CD14-positive monocyte (primary cell): ENCODE results near the gene ZC3H13. TPM values are rescaled to one million over a fixed set of nuclear protein-coding genes. Genes with fewer than 3 reads are reported as not detected.
A peak's percentile ranks its signal among the peaks of the same experiment; 100 is the strongest.

Experiments used
- DNase-seq, 3 donors: peaks; one replicate each; pipeline ENCODE4 v3.0.0-alpha.2; 2011 to 2022
- H2AFZ ChIP-seq: 2 replicates; pipeline ENCODE4 v1.6.0; 2012; ENCODE audit warnings: mild to moderate bottlenecking, low read depth, low read length, inconsistent platforms; ENCODE audit not compliant: insufficient read depth, poor library complexity, severe bottlenecking
- H3K27ac ChIP-seq, 2 donors: 1 replicate in 1 of 2; 2 replicates in 1 of 2; pipeline ENCODE4 v1.5.1; 2012 to 2013; ENCODE audit warnings: low read length in 2 of 2, control low read depth in 1 of 2, inconsistent platforms in 1 of 2, low read depth in 1 of 2, mild to moderate bottlenecking in 1 of 2
- H3K27me3 ChIP-seq, 2 donors: one replicate each; pipeline versions ENCODE4 v1.6.0 to v1.6.1; 2011 to 2013; ENCODE audit warnings: low read length in 2 of 2; ENCODE audit not compliant: control insufficient read depth in 2 of 2, insufficient read depth in 2 of 2
- H3K36me3 ChIP-seq, 2 donors: replicated peaks in 1 of 2; 1 replicate in 1 of 2; 2 replicates in 1 of 2; pipeline versions ENCODE4 v1.5.1 to v1.6.1; 2012 to 2013; ENCODE audit warnings: low read length in 2 of 2, control low read depth in 1 of 2, inconsistent platforms in 1 of 2, mild to moderate bottlenecking in 1 of 2; ENCODE audit not compliant: insufficient read depth in 2 of 2, control insufficient read depth in 1 of 2
- H3K4me1 ChIP-seq, 2 donors: 1 replicate in 1 of 2; 2 replicates in 1 of 2; pipeline versions ENCODE4 v1.5.1 to v1.6.1; 2012 to 2013; ENCODE audit warnings: low read length in 2 of 2, control low read depth in 1 of 2, inconsistent platforms in 1 of 2, mild to moderate bottlenecking in 1 of 2, moderate library complexity in 1 of 2; ENCODE audit not compliant: insufficient read depth in 2 of 2, control insufficient read depth in 1 of 2
- H3K4me2 ChIP-seq: replicated peaks from 2 replicates; pipeline ENCODE3; 2012; ENCODE audit warnings: low read length, moderate library complexity, mild to moderate bottlenecking; ENCODE audit not compliant: poor library complexity, severe bottlenecking; ENCODE audit errors: extremely low read depth
- H3K4me3 ChIP-seq, 3 experiments: fragments of 200-600 bp in 1 of 3; sonication (generic) in 1 of 3; replicated peaks in 1 of 3; 1 replicate in 2 of 3; 2 replicates in 1 of 3; pipeline ENCODE4 v1.5.1; 2011 to 2013; ENCODE audit warnings: low read length in 3 of 3, mild to moderate bottlenecking in 3 of 3, control low read depth in 2 of 3, low read depth in 2 of 3, inconsistent platforms in 1 of 3, moderate library complexity in 1 of 3
- H3K79me2 ChIP-seq: 2 replicates; pipeline ENCODE4 v1.6.0; 2012; ENCODE audit warnings: mild to moderate bottlenecking, control low read depth, inconsistent platforms, low read length, moderate library complexity; ENCODE audit not compliant: insufficient read depth
- H3K9ac ChIP-seq: 2 replicates; pipeline ENCODE4 v1.6.0; 2017; ENCODE audit warnings: low read length, mild to moderate bottlenecking; ENCODE audit not compliant: insufficient read depth, poor library complexity, severe bottlenecking
- H3K9me3 ChIP-seq, 2 donors: replicated peaks in 1 of 2; 1 replicate in 1 of 2; 2 replicates in 1 of 2; pipeline versions ENCODE4 v1.5.1 to v1.6.1; 2012 to 2013; ENCODE audit warnings: low read length in 2 of 2, control low read depth in 1 of 2; ENCODE audit not compliant: control insufficient read depth in 1 of 2, insufficient read depth in 1 of 2
- H4K20me1 ChIP-seq: 2 replicates; pipeline ENCODE4 v1.6.0; 2012; ENCODE audit warnings: mild to moderate bottlenecking, low read length, control low read depth, moderate library complexity; ENCODE audit not compliant: insufficient read depth
- H3K27ac Mint-ChIP-seq, 7 donors: one replicate each; pipeline ENCODE4 v1.8.0; 2020; ENCODE audit warnings: mild to moderate bottlenecking in 7 of 7, mixed read lengths in 7 of 7, moderate library complexity in 6 of 7, inconsistent platforms in 2 of 7
- H3K27me3 Mint-ChIP-seq, 3 donors: one replicate each; pipeline ENCODE4 v1.8.0; 2021 to 2022; ENCODE audit warnings: low read depth in 3 of 3, mild to moderate bottlenecking in 3 of 3, mixed read lengths in 3 of 3, moderate library complexity in 3 of 3, inconsistent platforms in 1 of 3
- H3K36me3 Mint-ChIP-seq, 2 donors: one replicate each; pipeline ENCODE4 v1.8.0; 2020; ENCODE audit warnings: mixed read lengths in 2 of 2, inconsistent platforms in 1 of 2, mild to moderate bottlenecking in 1 of 2
- H3K4me1 Mint-ChIP-seq: one replicate; pipeline ENCODE4 v1.8.0; 2020; ENCODE audit warnings: mild to moderate bottlenecking, mixed read lengths
- H3K4me3 Mint-ChIP-seq, 2 donors: one replicate each; pipeline ENCODE4 v1.8.0; 2020; ENCODE audit warnings: mild to moderate bottlenecking in 2 of 2, mixed read lengths in 2 of 2, moderate library complexity in 1 of 2
- H3K9me3 Mint-ChIP-seq, 7 donors: one replicate each; pipeline ENCODE4 v1.8.0; 2020 to 2022; ENCODE audit warnings: mixed read lengths in 7 of 7, mild to moderate bottlenecking in 6 of 7, moderate library complexity in 6 of 7, inconsistent platforms in 2 of 7
- WGBS: methylation state at CpG from one replicate; pipeline ENCODE4 v1.1.5; 2013; ENCODE audit warnings: missing lambda C conversion rate; ENCODE audit not compliant: insufficient coverage; 5-methylcytosine and 5-hydroxymethylcytosine counted together
- intact Hi-C, 2 donors: fragments of 100-400 bp; cut with micrococcal nuclease; formaldehyde crosslinking; loops; one replicate each; pipeline versions ENCODE4 v1.15.0 to v1.15.1; 2023
- polyA plus RNA-seq, 3 donors: library from polyadenylated mRNA; depleted of rRNA in 1 of 3; unstranded in 2 of 3; stranded (reverse) in 1 of 3; fragments of 300-500 nt in 2 of 3; fragments of >200 nt in 1 of 3; fragmentation: Illumina TruSeq in 2 of 3; gene quantifications; 1 replicate in 2 of 3; 2 replicates in 1 of 3; pipeline ENCODE4 v1.2.3, GENCODE V29; 2012 to 2021
- TF ChIP-seq, protein P1 (sequence below): fragments of 200-600 bp; IDR thresholded peaks from one replicate; pipeline ENCODE4 v1.8.0; 2022; ENCODE audit warnings: antibody characterized with exemption, mild to moderate bottlenecking

The ZC3H13 gene
- polyA plus RNA-seq, 3 donors, result 5.3 to 22.2 (median 9.7) TPM

DNA sequence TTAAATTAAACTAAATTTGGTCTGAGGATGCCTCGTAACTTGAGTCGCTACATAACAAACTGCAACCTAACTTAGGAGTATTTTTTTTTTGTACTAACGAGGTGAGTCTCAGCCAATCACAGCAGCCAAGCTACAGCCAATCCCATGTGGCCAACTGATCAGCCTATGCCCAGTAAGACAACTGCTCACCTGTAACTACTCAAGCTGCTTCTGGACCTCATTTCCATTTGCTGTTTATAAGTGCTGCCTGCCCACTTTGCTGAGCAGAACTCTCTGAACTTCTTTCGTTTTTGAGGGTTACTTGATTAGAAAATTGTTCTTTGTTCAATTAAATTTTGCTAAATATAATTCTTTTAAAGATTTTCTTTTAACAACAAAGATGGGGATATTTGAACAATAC, 48.5 kb upstream of the ZC3H13 start:
- DNase-seq, result no peak
- Histone ChIP-seq H3K36me3 (no peaks in the 10 kb centered on the region), H3K4me2 (peak overlapping the region; percentile 37), H4K20me1 (no peaks in the 10 kb centered on the region), H3K9me3 (no peaks in the 10 kb centered on the region), H3K79me2 (no peaks in the 10 kb centered on the region), H3K27me3 (no peaks in the 10 kb centered on the region), H3K4me3 (no peak overlapping the region), H2AFZ (no peak overlapping the region), H3K4me1 (peaks cover 26 to 31% of the 10 kb centered on the region in 2 donors), H3K27ac (no peak overlapping the region), H3K9ac (no peak overlapping the region)
- Mint-ChIP-seq H3K27me3 (peaks cover 0 to 2% (median 1%) of the 10 kb centered on the region in 3 donors), H3K4me3 (no peak overlapping the region), H3K9me3 (peaks cover 0 to 2% (median 0%) of the 10 kb centered on the region in 7 donors), H3K27ac (peak overlapping the region in 1 of 7 donors; percentile 38), H3K36me3 (no peaks in the 10 kb centered on the region), H3K4me1 (peaks cover 33% of the 10 kb centered on the region)
- TF ChIP-seq, protein P1, sequence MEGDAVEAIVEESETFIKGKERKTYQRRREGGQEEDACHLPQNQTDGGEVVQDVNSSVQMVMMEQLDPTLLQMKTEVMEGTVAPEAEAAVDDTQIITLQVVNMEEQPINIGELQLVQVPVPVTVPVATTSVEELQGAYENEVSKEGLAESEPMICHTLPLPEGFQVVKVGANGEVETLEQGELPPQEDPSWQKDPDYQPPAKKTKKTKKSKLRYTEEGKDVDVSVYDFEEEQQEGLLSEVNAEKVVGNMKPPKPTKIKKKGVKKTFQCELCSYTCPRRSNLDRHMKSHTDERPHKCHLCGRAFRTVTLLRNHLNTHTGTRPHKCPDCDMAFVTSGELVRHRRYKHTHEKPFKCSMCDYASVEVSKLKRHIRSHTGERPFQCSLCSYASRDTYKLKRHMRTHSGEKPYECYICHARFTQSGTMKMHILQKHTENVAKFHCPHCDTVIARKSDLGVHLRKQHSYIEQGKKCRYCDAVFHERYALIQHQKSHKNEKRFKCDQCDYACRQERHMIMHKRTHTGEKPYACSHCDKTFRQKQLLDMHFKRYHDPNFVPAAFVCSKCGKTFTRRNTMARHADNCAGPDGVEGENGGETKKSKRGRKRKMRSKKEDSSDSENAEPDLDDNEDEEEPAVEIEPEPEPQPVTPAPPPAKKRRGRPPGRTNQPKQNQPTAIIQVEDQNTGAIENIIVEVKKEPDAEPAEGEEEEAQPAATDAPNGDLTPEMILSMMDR, result no peak
- intact Hi-C loops, result no loop called here
- 91% methylated on average over 1 of the region's 4 CpGs for WGBS

DNA sequence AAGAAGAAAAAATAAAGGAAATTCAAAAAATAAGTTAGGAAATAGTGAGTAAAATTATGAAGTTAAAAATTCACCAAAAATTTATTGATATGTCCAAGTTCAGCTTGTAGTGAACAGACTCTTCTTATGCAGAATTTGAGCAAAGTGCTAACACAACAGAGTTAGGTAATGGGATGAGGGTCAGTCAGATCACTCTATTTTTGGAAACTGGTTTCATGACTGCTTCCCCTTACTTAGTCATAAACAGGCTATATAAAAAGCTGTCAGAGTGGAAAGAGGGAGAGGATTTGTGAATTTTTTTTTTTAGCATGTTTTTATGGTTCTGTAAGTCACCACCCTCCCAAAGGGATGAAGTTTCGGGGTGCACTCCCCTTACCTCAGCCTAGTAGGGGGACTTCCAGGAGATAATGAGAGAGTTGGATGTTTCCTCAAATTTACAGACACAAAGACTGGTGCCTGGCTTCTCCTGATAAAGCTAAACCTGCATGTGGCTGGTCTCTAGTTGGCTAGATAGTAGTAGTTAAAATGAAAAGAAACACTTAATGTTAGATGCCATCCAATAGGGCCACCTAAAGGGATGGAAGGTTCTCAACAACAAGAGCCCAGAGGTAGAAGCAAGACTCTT, 47.8 kb upstream of the ZC3H13 start:
- no CpG with 5 or more reads among the region's 1 CpG for WGBS
- no peaks in the 10 kb centered on the region for H3K36me3 ChIP-seq
- peaks cover 26 to 31% of the 10 kb centered on the region in 2 donors for H3K4me1 ChIP-seq
- no peaks in the 10 kb centered on the region for H3K79me2 ChIP-seq
- H2AFZ ChIP-seq, result no peak overlapping the region
- Mint-ChIP-seq H3K27ac (peak overlapping the region in 5 of 7 donors; percentile 38 to 78 (median 61)), H3K27me3 (peaks cover 0 to 1% (median under 1%) of the 10 kb centered on the region in 3 donors), H3K4me3 (no peak overlapping the region), H3K36me3 (no peaks in the 10 kb centered on the region), H3K4me1 (peaks cover 33% of the 10 kb centered on the region), H3K9me3 (peaks cover 0 to 2% (median 0%) of the 10 kb centered on the region in 7 donors)
- intact Hi-C loops, result no loop called here
- H3K9ac ChIP-seq, result no peak overlapping the region
- no peaks in the 10 kb centered on the region for H4K20me1 ChIP-seq
- H3K4me3 ChIP-seq, result no peak overlapping the region
- no peak overlapping the region for H3K27ac ChIP-seq
- no peak overlapping the region for H3K4me2 ChIP-seq
- no peaks in the 10 kb centered on the region for H3K27me3 ChIP-seq
- no peaks in the 10 kb centered on the region for H3K9me3 ChIP-seq
- TF ChIP-seq, protein P1, result no peak
- peak; percentile 27 to 58 (median 57) for DNase-seq
